ENCODE measurements around the gene HOTAIR. TPM values are rescaled to one million over a fixed set of nuclear protein-coding genes. Genes with fewer than 3 reads are reported as not detected.

The HOTAIR gene
- total RNA-seq, 1 donor from 2014 or later, result 1.7 TPM

DNA sequence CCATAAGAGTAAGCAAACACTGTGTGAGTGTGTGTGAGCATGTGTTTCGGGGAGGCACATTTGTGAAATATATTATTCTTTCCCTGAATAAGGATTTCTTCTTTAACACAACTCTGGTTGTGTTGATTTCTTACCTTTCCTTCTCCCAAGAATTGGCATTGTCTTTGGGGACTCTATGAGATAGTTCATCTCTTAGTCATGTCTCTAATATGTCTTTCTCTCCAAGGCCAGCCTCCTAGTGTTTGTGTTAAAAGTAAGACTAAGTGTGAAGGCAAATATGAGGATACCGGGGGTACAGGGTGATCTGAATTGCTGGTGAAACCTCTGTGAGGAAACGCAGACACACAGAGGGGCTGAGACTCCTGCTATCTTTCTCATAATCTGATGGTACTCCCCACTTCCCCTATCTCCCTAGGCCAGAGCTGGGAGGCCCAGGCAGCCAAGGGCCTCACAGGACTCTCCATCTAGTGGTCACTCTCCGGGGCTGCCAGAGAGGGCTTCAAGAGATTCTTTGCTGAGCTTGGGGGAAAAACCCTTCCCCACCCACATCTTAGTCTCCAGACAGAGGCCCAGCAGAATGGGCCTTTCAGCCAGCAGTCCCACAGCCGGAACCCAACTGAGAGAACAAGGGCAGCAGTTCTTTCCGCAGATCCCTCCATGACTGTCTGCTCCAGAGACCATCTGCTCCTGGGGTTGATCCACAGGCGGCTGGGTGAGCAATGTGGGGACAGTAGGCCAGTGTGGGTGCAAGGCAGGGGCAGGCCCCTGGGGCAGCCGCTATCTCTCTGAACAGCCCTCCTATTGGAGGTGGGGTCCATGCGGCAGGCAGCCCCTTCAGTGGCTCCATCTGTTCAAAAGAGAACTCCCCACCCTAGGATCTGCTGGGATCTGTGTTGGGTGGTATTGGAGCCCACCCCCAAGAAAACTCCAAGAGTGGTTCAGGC, 25.8 kb downstream of the HOTAIR start:
- no peak for DNase-seq (ENCODE audit: low read depth)

DNA sequence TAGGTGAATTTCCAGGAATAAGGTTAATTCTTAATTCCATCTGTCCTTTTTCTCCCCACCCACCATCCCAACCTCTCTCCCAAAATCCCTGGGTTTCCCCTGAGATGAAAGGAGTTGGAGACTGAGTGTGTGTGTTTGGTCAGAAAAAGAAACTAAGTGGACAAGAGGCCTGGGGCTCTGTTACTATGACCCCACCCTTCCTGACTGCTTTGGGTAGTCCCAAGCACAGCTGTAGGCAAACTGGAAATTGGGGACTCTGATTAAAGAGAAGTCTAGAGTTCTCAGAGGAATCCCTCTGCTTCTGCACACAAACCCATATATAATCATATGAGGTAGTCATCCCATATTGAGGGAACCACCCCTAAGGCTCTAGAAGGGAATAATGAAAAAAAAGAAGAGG, 27.0 kb downstream of the HOTAIR start:
- no peak for DNase-seq (ENCODE audit: low read depth)

DNA sequence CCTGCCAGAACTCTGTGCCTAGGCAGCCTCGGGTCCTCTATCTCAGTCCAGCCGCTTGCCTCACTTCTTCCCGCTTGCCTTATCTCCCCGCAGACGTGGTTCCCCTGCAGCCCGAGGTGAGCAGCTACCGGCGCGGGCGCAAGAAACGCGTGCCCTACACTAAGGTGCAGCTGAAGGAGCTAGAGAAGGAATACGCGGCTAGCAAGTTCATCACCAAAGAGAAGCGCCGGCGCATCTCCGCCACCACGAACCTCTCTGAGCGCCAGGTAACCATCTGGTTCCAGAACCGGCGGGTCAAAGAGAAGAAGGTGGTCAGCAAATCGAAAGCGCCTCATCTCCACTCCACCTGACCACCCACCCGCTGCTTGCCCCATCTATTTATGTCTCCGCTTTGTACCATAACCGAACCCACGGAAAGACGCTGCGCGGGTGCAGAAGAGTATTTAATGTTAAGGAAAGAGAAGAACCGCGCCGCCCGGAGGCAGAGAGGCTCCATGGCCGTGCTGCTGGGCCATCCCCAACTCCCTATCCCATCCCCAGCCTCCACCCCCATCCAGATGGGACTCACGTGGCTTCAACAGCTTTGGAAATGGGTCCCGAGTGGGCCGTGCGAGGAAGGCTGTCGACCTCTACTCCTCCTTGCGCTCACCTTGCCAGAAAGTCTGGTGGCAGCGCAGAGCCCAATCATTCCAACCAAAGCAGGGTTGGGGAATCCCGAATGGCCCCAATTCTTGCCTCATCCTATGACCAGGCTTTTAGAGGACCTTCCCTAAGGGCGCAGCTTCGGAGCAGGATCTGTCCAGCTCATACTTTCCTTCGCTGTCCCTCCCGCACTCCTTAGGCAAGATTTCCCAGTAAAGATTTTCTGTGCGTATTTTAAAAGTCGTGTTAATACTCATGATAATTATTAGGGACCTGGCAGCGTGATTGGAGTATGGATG, 29.6 kb downstream of the HOTAIR start:
- DNase-seq (ENCODE audit: low read depth), result no peak

DNA sequence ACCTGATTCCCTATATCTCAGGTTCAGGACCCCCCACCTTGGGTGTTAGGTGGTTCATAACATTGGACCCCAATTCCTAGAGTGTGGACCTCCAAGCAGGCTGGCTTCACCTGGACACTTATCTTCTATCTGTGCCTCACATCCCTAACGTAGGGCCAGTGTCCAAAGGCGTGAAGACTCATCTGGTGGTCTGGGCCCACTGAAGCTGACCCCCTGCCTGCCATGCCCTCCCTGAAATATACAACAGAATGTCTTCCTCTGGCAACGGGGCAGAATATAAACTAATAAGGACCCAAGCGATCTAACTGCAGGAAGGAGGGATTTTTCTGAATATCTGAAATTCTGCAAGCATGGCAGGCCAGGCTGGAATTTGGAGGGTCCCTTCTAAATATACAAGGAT, 30.5 kb downstream of the HOTAIR start:
- no peak for DNase-seq (ENCODE audit: low read depth)

GRCh38 chr12:53942467-53942997, 32.2 kb downstream of the HOTAIR start:
- DNase-seq (ENCODE audit: low read depth), result no peak

DNA sequence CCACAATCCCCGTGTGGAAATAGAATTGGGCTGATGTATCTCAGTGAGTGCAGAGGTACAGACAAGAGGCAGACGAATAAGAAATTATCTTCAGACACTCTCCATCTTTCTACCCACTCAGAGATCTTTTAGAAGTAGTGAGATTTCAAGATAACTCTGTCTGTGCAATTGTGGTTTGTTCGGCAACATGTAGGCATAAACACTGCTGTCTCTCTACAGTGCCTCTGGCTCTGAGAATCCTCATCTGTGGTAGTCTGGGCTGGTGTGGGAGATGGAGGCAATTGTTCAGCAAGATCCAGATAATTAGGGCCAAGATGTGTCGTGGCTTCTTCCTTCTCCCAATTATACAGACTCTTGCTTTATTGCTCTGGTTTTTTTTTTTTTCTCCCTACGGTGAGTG, 33.0 kb downstream of the HOTAIR start:
- DNase-seq (ENCODE audit: low read depth), result no peak

- no peak for DNase-seq (ENCODE audit: low read depth)
Observed at GRCh38 chr12:53941187-53941586, 33.6 kb downstream of the HOTAIR start.

- peak; percentile 9 for DNase-seq (ENCODE audit: low read depth)
Observed at GRCh38 chr12:53940443-53941014, 34.2 kb downstream of the HOTAIR start.

GRCh38 chr12:53939141-53940108, 35.3 kb downstream of the HOTAIR start:
- peak; percentile 55 for DNase-seq (ENCODE audit: low read depth)

DNA sequence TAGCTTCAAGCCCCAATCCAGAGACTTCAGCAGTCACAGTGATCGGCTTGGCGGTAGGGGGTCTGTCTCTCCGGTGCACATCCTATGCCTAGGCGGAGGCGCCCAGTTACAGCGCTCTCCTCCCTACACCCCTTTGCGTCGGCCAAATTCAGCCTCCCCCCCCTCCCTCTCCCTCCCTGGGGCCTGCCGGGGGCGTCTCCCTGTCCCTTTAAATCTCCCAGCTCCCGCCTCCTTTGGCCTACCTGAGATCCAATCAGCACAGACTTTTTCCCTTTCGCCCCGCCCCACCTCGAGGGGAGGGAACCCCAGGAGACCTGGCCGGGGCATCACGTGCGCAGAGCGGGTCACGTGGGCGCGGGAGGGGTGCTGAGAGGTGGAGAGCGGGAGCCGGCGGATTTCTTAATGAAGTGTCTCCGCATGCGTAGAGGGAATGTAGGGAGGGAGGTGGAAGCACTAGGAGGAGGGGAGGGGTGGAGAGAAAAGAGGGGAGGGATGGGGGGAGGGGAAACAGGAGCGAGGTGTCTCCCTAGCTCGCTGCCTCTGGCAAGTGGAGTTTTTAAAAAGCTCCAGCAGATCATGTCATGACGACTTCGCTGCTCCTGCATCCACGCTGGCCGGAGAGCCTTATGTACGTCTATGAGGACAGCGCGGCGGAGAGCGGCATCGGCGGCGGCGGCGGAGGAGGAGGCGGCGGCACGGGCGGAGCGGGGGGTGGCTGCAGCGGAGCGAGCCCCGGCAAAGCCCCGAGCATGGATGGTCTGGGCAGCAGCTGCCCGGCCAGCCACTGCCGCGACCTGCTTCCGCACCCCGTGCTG, 36.2 kb downstream of the HOTAIR start, which contains the start of gene HOXC13:
Gene HOXC13, plus strand, starts transcription at position 506 of the 815 bp plus-strand sequence. Its CDS starts 76 bp downstream, at position 582.
- DNase-seq (ENCODE audit: low read depth), result peak; percentile 100

DNA sequence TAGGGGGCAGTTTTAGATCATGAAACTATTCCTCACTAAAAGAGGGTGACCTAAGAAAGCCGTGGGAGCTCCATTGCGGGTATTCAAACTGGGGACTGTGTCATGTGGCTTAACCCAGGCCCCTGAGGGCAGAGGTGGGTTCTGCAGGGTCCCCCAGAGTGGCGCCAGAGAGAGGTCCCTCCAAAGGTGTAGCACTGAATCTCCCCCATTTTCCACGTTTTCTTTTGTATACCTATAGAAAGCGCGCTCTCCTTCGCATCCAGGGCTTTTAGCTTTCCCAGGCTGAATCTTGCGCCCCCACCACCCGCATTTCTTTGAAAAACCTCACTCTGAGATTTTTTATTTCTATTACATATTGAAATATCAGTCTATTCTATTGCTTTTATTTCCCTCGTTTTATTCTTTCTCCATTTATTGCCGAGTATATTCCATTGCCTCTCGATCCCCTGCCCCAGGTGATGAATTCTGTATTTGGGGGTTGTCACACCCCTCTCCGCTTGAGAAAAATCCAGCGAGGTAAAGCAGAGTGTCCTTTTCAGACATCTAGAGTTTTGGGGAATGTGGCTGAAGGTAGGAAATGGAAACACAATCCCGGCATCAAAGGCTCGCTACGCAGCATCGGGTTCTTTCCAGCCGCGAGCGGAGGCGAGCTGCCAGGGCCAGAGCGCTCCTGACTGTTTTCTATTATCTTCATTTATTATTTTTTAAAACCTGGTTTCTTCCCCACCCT, 37.0 kb downstream of the HOTAIR start:
- no peak for DNase-seq (ENCODE audit: low read depth)

- DNase-seq (ENCODE audit: low read depth), result no peak
Observed at GRCh38 chr12:53937099-53937498, 37.7 kb downstream of the HOTAIR start.

DNA sequence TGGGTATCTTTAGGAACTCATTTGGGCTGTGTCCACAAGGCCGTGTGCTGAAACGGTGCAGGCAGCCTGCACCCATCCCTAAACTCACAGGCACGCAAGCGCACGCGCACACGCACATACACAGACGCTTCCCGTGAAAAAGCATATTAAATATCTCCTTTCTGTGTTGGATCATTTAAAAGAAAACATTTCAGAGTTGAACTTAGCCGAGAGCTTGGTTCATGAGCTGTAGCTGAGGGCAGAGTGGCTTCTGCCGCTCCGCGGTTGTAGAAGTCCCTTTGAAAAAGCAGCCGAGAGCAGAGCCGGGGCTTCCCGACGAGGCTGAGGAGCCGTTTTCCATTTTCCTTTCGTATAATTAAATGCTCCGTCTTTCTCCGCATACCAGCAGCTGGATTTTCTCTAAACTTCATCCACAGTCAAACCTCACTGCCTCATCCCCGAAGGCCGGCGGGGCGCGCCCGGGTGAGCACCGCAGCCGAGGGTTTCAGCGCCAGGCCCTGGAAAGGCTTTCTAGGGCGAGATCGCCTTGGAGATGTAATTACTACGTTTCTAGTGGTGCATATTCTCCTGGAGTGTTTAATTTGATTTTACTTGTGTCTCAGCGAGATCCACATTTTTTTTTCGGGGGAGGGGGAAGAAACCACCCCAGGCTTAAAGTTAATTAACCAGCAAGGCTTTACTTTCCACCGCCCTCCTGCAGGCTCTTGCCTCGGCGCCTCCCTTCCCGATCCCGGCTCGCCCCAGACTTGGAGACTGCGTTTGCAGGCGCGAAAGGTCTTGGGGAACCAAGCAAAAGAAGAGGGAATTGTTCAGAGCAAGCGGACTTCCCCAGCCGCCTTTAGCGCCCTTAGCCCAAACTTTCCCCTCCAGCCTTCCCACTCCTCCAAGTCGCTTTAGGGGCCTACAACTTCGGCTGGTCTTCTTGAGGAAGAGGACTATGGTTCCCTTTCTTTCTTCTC, 39.1 kb downstream of the HOTAIR start:
- no peak for DNase-seq (ENCODE audit: low read depth)

GRCh38 chr12:53932915-53933314, 41.8 kb downstream of the HOTAIR start:
- DNase-seq (ENCODE audit: low read depth), result no peak

DNA sequence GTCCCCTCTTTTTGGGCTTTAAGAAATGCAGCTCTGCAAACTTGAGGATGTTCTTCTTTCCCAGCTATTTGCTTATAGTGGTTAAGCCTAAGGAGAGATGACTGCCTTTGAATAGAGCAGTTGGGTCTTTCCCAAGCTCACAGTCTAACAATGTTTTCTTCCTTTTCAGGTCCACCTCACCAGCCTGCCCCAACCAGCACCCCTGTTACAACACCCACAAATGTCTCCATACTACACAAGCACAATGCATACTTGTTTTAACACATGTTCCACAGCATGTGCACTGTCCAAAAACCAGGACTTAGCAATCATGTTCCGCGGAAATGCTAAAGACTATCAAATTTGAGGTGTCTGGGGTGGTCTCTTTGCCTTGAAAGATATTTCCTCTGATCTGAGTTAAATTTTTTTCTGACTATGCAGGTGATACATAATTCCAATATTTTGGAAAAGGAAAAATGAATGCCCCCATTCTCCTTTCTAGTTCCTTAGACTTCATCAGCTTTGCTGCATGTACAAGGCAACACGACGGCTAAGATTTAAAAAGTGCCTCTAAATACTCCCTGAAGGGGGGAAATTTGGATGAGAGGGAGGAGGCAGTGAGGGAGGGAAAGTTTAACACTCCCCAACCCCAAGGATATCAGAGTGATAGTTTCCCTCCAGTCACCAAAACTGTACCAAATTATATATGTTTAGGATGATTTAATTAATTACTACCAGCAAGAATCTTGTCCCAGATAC, 42.7 kb downstream of the HOTAIR start:
- DNase-seq (ENCODE audit: low read depth), result no peak

GRCh38 chr12:53930591-53931255, 44.0 kb downstream of the HOTAIR start:
- DNase-seq (ENCODE audit: low read depth), result no peak

Measured in myocyte (in vitro differentiated cells).